ENCODE results near the gene KCNJ10.

DNA sequence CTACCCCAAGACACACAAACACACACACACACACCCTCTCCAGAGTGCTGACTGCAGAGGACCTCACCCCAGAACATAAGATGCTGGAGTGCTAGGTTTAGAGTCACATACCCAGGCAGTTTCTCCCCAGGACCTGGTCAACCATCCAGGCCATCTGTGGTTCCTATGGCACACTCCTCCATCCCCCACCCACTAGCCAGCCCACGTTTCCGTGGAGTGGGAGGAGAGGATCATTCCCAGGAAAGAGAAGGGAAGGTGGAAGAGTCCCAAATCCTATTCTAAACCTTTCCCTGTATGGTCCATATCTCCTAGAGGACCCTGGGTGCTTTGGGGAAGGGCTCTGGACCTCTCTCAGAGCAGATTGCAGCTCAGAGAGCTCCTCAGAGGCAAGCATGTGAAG lies 12.5 kb upstream of the KCNJ10 start:
- TF ChIP-seq, protein P1, sequence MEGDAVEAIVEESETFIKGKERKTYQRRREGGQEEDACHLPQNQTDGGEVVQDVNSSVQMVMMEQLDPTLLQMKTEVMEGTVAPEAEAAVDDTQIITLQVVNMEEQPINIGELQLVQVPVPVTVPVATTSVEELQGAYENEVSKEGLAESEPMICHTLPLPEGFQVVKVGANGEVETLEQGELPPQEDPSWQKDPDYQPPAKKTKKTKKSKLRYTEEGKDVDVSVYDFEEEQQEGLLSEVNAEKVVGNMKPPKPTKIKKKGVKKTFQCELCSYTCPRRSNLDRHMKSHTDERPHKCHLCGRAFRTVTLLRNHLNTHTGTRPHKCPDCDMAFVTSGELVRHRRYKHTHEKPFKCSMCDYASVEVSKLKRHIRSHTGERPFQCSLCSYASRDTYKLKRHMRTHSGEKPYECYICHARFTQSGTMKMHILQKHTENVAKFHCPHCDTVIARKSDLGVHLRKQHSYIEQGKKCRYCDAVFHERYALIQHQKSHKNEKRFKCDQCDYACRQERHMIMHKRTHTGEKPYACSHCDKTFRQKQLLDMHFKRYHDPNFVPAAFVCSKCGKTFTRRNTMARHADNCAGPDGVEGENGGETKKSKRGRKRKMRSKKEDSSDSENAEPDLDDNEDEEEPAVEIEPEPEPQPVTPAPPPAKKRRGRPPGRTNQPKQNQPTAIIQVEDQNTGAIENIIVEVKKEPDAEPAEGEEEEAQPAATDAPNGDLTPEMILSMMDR (IDR thresholded peaks at IDR 0.05): no peak
- TF ChIP-seq POLR2AphosphoS5 (IDR thresholded peaks at IDR 0.05): no peak
